Ectodermal cell (in vitro differentiated cells): ENCODE measurements around the gene B4GALT5.

Experiments used
- H3K27ac ChIP-seq: 2 replicates; pipeline ENCODE4 v1.7.0; 2013; ENCODE audit warnings: mild to moderate bottlenecking, low read depth, low read length; ENCODE audit not compliant: insufficient read depth, poor library complexity, severe bottlenecking
- H3K27me3 ChIP-seq: 2 replicates; pipeline ENCODE4 v1.7.0; 2013; ENCODE audit warnings: mild to moderate bottlenecking, low read length; ENCODE audit not compliant: insufficient read depth, control insufficient read depth, poor library complexity, severe bottlenecking
- H3K36me3 ChIP-seq: one replicate; pipeline ENCODE4 v1.7.0; 2013; ENCODE audit warnings: low read length; ENCODE audit not compliant: control insufficient read depth, insufficient read depth
- H3K4me1 ChIP-seq: one replicate; pipeline ENCODE4 v1.7.0; 2013; ENCODE audit warnings: low read length; ENCODE audit not compliant: control insufficient read depth, insufficient read depth
- H3K4me3 ChIP-seq: 2 replicates; pipeline ENCODE4 v1.7.0; 2013; ENCODE audit warnings: low read depth, low read length, control low read depth; ENCODE audit not compliant: insufficient read depth
- H3K9me3 ChIP-seq: 2 replicates; pipeline ENCODE4 v1.7.0; 2013; ENCODE audit warnings: mild to moderate bottlenecking, low read length, moderate library complexity; ENCODE audit not compliant: control insufficient read depth
- WGBS, 2 experiments: methylation state at CpG; one replicate each; pipeline ENCODE4 v1.1.7; 2013; ENCODE audit warnings: missing lambda C conversion rate in 2 of 2; 5-methylcytosine and 5-hydroxymethylcytosine counted together

Gene B4GALT5

GRCh38 chr20:49610691-49611538 is 102.8 kb downstream of the B4GALT5 start:
- no peaks in the 10 kb centered on the region for H3K27me3 ChIP-seq
- 13 to 14% methylated on average over 48 of the region's 48 CpGs for WGBS, 2 experiments
- no peak overlapping the region for H3K27ac ChIP-seq
- peaks cover 3% of the 10 kb centered on the region for H3K4me1 ChIP-seq
- H3K9me3 ChIP-seq: no peaks in the 10 kb centered on the region
- H3K36me3 ChIP-seq: no peaks in the 10 kb centered on the region
- peak overlapping the region; percentile 11 for H3K4me3 ChIP-seq

- Histone ChIP-seq H3K36me3 (no peaks in the 10 kb centered on the region), H3K27me3 (no peaks in the 10 kb centered on the region), H3K4me1 (peaks cover 3% of the 10 kb centered on the region), H3K9me3 (no peaks in the 10 kb centered on the region), H3K27ac (no peak overlapping the region), H3K4me3 (no peak overlapping the region)
- 12% methylated on average over 17 of the region's 17 CpGs for WGBS, 2 experiments
Measured at GRCh38 chr20:49608752-49609670, 104.7 kb downstream of the B4GALT5 start.

- WGBS, 2 experiments: 95 to 97% methylated on average over 1 of the region's 1 CpG
- Histone ChIP-seq H3K36me3 (no peaks in the 10 kb centered on the region), H3K4me1 (peaks cover 3% of the 10 kb centered on the region), H3K27me3 (no peaks in the 10 kb centered on the region), H3K27ac (no peak overlapping the region), H3K9me3 (no peaks in the 10 kb centered on the region), H3K4me3 (no peak overlapping the region)
Measured at GRCh38 chr20:49607568-49607967, 106.1 kb downstream of the B4GALT5 start.

GRCh38 chr20:49603209-49603627 is 110.5 kb downstream of the B4GALT5 start:
- H3K4me1 ChIP-seq: no peaks in the 10 kb centered on the region
- no peak overlapping the region for H3K27ac ChIP-seq
- WGBS, 2 experiments: 58 to 63% methylated on average over 11 of the region's 11 CpGs
- H3K27me3 ChIP-seq: no peaks in the 10 kb centered on the region
- H3K4me3 ChIP-seq: no peak overlapping the region
- no peaks in the 10 kb centered on the region for H3K9me3 ChIP-seq
- no peaks in the 10 kb centered on the region for H3K36me3 ChIP-seq

- WGBS, 2 experiments: 93 to 96% methylated on average over 8 to 9 of the region's 9 CpGs
- no peaks in the 10 kb centered on the region for H3K36me3 ChIP-seq
Measured at GRCh38 chr20:49602345-49603208, 111.1 kb downstream of the B4GALT5 start.

GRCh38 chr20:49601153-49601924 is 112.3 kb downstream of the B4GALT5 start:
- H3K4me3 ChIP-seq: no peak overlapping the region
- no peaks in the 10 kb centered on the region for H3K9me3 ChIP-seq
- no peak overlapping the region for H3K27ac ChIP-seq
- H3K27me3 ChIP-seq: no peaks in the 10 kb centered on the region
- no peaks in the 10 kb centered on the region for H3K36me3 ChIP-seq
- H3K4me1 ChIP-seq: no peaks in the 10 kb centered on the region
- WGBS, 2 experiments: 91 to 92% methylated on average over 5 of the region's 5 CpGs

More at GRCh38 chr20:49602345-49603208, 111.1 kb downstream of the B4GALT5 start:
- no peaks in the 10 kb centered on the region for H3K27me3 ChIP-seq
- H3K4me1 ChIP-seq: no peaks in the 10 kb centered on the region
- H3K9me3 ChIP-seq: no peaks in the 10 kb centered on the region
- H3K27ac ChIP-seq: no peak overlapping the region
- no peak overlapping the region for H3K4me3 ChIP-seq

- Histone ChIP-seq H3K4me3 (no peak overlapping the region), H3K27ac (no peak overlapping the region), H3K9me3 (no peaks in the 10 kb centered on the region), H3K27me3 (no peaks in the 10 kb centered on the region), H3K36me3 (no peaks in the 10 kb centered on the region), H3K4me1 (no peaks in the 10 kb centered on the region)
- 88 to 89% methylated on average over 3 to 4 of the region's 4 CpGs for WGBS, 2 experiments
Measured at GRCh38 chr20:49599746-49600113, 113.9 kb downstream of the B4GALT5 start.

GRCh38 chr20:49597825-49598395 is 115.8 kb downstream of the B4GALT5 start:
- no peaks in the 10 kb centered on the region for H3K36me3 ChIP-seq
- H3K4me3 ChIP-seq: no peak overlapping the region
- H3K27me3 ChIP-seq: no peaks in the 10 kb centered on the region
- 91 to 97% methylated on average over 4 of the region's 4 CpGs for WGBS, 2 experiments
- no peaks in the 10 kb centered on the region for H3K9me3 ChIP-seq
- no peak overlapping the region for H3K27ac ChIP-seq
- no peaks in the 10 kb centered on the region for H3K4me1 ChIP-seq
